Calu3 (cell line): ENCODE measurements around the gene C10orf88. TPM values are rescaled to one million over a fixed set of nuclear protein-coding genes. Genes with fewer than 3 reads are reported as not detected.

ENCODE experiments used
- BruUV-seq: library from RNA; stranded (reverse); fragments of 400-500 nt; replicated peaks from 2 replicates; lab custom pipeline; 2021; lab: Mats Ljungman, UMichigan
- CTCF ChIA-PET: fragments of 300-600 bp; sonication (Branson Sonifier 250); formaldehyde crosslinking; loops from one replicate; lab custom pipeline; 2022; ENCODE audit warnings: antibody characterized with exemption; lab: Charles Lee
- DNase-seq: peaks from one replicate; pipeline ENCODE4 v3.0.0; 2022
- H3K27ac Mint-ChIP-seq: one replicate; pipeline ENCODE4 v1.8.0; 2022; ENCODE audit warnings: mixed read lengths; ENCODE audit not compliant: unreplicated experiment
- H3K27me3 Mint-ChIP-seq: one replicate; pipeline ENCODE4 v1.8.0; 2022; ENCODE audit warnings: mixed read lengths; ENCODE audit not compliant: unreplicated experiment
- H3K36me3 Mint-ChIP-seq: one replicate; pipeline ENCODE4 v1.8.0; 2022; ENCODE audit warnings: mild to moderate bottlenecking, moderate library complexity, mixed read lengths; ENCODE audit not compliant: insufficient read depth, unreplicated experiment
- H3K4me1 Mint-ChIP-seq: one replicate; pipeline ENCODE4 v1.8.0; 2022; ENCODE audit warnings: mild to moderate bottlenecking, low read depth, mixed read lengths; ENCODE audit not compliant: unreplicated experiment
- H3K4me3 Mint-ChIP-seq: one replicate; pipeline ENCODE4 v1.8.0; 2022; ENCODE audit warnings: mild to moderate bottlenecking, low read depth, moderate library complexity, mixed read lengths; ENCODE audit not compliant: unreplicated experiment
- H3K9me3 Mint-ChIP-seq: one replicate; pipeline ENCODE4 v1.8.0; 2022; ENCODE audit warnings: low read depth, mixed read lengths; ENCODE audit not compliant: unreplicated experiment
- intact Hi-C: fragments of 100-400 bp; cut with micrococcal nuclease; formaldehyde crosslinking; loops from one replicate; pipeline ENCODE4 v1.10.0; 2022; ENCODE audit not compliant: unreplicated experiment
- total RNA-seq: library from RNA; stranded (reverse); gene quantifications from 2 replicates; pipeline ENCODE4 v1.2.3, GENCODE V29; 2022
- TF ChIP-seq, protein P1 (sequence below): fragments of 200-600 bp; IDR thresholded peaks from one replicate; pipeline ENCODE4 v1.8.0; 2022; ENCODE audit warnings: antibody characterized with exemption; ENCODE audit not compliant: unreplicated experiment

The C10orf88 gene
- total RNA-seq, 1 experiment from 2014 or later = 7.8 TPM

DNA sequence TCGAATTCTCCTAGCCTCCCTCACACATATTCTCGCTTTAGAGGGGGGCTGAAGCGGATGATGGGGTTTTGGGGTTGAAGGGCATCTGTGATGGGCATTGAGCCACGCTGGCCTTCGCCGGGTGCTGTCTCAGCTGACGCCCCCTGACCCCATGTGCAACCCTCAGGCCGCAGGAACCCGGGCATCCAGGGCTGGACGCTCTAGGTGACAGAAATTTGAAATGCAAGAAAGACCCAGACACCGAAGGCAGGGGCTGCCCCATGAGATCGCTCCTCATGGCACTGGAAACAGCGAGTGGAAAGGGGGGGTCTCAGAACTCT, 664 bp upstream of the C10orf88 start:
- no peak for DNase-seq
- H3K36me3 Mint-ChIP-seq = peaks cover 22% of the 10 kb centered on the region
- TF ChIP-seq, protein P1, sequence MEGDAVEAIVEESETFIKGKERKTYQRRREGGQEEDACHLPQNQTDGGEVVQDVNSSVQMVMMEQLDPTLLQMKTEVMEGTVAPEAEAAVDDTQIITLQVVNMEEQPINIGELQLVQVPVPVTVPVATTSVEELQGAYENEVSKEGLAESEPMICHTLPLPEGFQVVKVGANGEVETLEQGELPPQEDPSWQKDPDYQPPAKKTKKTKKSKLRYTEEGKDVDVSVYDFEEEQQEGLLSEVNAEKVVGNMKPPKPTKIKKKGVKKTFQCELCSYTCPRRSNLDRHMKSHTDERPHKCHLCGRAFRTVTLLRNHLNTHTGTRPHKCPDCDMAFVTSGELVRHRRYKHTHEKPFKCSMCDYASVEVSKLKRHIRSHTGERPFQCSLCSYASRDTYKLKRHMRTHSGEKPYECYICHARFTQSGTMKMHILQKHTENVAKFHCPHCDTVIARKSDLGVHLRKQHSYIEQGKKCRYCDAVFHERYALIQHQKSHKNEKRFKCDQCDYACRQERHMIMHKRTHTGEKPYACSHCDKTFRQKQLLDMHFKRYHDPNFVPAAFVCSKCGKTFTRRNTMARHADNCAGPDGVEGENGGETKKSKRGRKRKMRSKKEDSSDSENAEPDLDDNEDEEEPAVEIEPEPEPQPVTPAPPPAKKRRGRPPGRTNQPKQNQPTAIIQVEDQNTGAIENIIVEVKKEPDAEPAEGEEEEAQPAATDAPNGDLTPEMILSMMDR = no peak
- peak overlapping the region; percentile 88 for H3K4me3 Mint-ChIP-seq
- intact Hi-C loops = no loop called here
- no peaks in the 10 kb centered on the region for H3K4me1 Mint-ChIP-seq
- H3K27me3 Mint-ChIP-seq = no peaks in the 10 kb centered on the region
- no peaks in the 10 kb centered on the region for H3K9me3 Mint-ChIP-seq
- CTCF ChIA-PET = no interaction called here
- H3K27ac Mint-ChIP-seq = no peak overlapping the region
- BruUV-seq = no TSS peak

DNA sequence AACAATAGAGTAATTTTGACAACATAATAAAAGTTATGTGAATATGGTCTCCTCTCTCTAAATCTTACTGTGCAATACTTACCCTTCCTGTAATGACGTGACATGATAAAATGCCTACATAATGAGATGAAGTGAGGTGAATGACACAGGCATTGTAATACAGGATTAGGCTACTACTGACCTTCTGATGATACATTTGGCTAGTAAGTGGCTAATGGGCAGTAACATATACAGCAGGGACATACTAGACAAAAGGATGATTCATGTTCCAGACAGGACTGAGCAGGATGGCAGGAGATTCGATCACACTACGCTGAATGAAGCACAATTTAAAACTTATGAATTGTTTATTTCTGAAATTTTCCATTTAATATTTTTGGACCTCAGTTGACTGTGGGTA, 4.7 kb downstream of the C10orf88 start:
- no peak overlapping the region for H3K4me3 Mint-ChIP-seq
- no peaks in the 10 kb centered on the region for H3K4me1 Mint-ChIP-seq
- TF ChIP-seq, protein P1 = no peak
- intact Hi-C loops = no loop called here
- no peak for DNase-seq
- H3K36me3 Mint-ChIP-seq = peaks cover 18% of the 10 kb centered on the region
- H3K9me3 Mint-ChIP-seq = no peaks in the 10 kb centered on the region
- H3K27me3 Mint-ChIP-seq = no peaks in the 10 kb centered on the region
- CTCF ChIA-PET = no interaction called here
- H3K27ac Mint-ChIP-seq = no peak overlapping the region
- BruUV-seq = no TSS peak

DNA sequence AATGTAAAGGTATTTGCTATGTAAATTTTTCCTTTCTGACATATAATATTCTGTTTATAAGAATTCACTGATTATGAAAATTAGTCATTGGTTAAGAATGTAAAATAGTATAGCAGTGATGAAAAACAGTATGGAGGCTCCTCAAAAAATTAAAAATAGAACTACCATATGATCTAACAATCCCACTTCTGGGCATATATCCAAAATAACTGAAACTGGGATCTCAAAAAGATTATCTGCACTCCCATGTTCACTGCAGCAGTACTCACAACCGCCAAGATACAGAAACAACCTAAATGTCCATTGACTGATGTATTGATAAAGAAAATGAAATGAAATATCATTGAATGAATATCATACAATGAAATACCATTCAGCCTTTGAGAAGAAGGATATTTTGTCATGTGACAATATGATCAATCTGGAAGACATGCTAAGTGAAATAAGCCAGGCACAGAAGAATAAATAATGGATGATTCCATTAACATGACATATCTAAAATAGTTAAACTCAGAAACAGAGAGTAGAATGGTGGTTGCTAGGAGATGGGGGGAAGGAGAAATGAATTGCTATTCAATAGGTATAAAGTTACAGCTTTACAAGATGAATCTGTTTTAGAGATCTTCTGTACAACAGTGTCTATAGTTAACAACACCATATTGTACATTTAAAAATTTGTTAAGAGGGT, 14.0 kb downstream of the C10orf88 start:
- intact Hi-C loops = no loop called here
- BruUV-seq = no TSS peak
- Mint-ChIP-seq H3K4me3 (no peak overlapping the region), H3K36me3 (no peaks in the 10 kb centered on the region), H3K27ac (no peak overlapping the region), H3K27me3 (no peaks in the 10 kb centered on the region), H3K4me1 (no peaks in the 10 kb centered on the region), H3K9me3 (no peaks in the 10 kb centered on the region)
- TF ChIP-seq, protein P1 = no peak
- CTCF ChIA-PET = no interaction called here
- DNase-seq = no peak

DNA sequence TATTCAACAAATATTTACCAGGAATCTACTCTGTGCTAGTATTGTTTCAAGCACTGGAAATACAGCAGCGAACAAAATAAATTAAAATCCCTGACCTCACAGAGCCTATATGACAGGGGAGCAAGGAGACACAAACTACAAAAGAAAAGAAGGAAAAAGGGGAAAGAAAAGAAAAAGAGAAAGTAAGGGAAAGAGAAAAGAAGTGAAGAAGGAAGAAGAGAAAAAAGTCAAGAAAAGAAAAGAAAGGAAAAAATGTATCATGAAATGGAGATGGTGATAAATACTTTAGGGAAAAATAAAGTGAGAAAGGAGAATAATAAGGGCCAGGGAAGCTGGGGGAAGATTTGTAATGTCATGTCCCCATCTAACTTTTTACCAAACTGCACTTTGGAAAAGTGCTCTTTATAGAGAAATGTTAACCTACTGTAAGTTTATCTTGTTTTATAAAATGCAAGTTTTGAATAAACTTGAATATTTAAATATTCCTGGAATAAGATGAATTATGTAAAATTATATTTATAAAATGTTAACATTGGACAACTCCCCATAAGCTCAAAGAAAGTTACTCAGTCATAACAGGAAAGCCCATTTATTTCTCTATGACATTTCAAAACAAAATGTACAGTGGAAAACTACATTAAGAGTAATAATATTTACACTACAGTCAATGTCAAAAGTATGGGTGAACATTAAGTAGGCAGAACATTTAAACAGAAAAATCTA, 14.7 kb downstream of the C10orf88 start:
- Mint-ChIP-seq H3K36me3 (no peaks in the 10 kb centered on the region), H3K27me3 (no peaks in the 10 kb centered on the region), H3K27ac (peak overlapping the region; percentile 4), H3K4me3 (no peak overlapping the region), H3K4me1 (no peaks in the 10 kb centered on the region), H3K9me3 (no peaks in the 10 kb centered on the region)
- CTCF ChIA-PET = no interaction called here
- BruUV-seq = no TSS peak
- DNase-seq = no peak
- intact Hi-C loops = no loop called here
- TF ChIP-seq, protein P1 = no peak
